ENCODE measurements around the gene TNRC6B.

- TF ChIP-seq CTCF (IDR thresholded peaks at IDR 0.05): no peak
- TF ChIP-seq POLR2A (IDR thresholded peaks at IDR 0.05): no peak
Measured at GRCh38 chr22:40220316-40221054, 42.8 kb downstream of the TNRC6B start.
